ENCODE measurements around the gene SCGB1A1.

Gene SCGB1A1

GRCh38 chr11:62427630-62428233 is 8.9 kb downstream of the SCGB1A1 start:
- TF ChIP-seq ZNF274 (IDR thresholded peaks at IDR 0.05; ENCODE audit: low read depth, low read length), result no peak

GRCh38 chr11:62428871-62429560 is 10.2 kb downstream of the SCGB1A1 start:
- TF ChIP-seq ZNF274 (IDR thresholded peaks at IDR 0.05; ENCODE audit: low read depth, low read length), result no peak
- no peak overlapping the region for H3K4me3 ChIP-seq (ENCODE audit: low read length)

More at GRCh38 chr11:62427630-62428233, 8.9 kb downstream of the SCGB1A1 start:
- H3K4me3 ChIP-seq (ENCODE audit: low read length), result no peak overlapping the region

GRCh38 chr11:62430425-62430824 is 11.6 kb downstream of the SCGB1A1 start:
- TF ChIP-seq ZNF274 (IDR thresholded peaks at IDR 0.05; ENCODE audit: low read depth, low read length), result no peak
- no peak overlapping the region for H3K4me3 ChIP-seq (ENCODE audit: low read length)

GRCh38 chr11:62431171-62431901 is 12.5 kb downstream of the SCGB1A1 start:
- H3K4me3 ChIP-seq (ENCODE audit: low read length), result no peak overlapping the region
- no peak for TF ChIP-seq ZNF274 (IDR thresholded peaks at IDR 0.05; ENCODE audit: low read depth, low read length)

- TF ChIP-seq ZNF274 (IDR thresholded peaks at IDR 0.05; ENCODE audit: low read depth, low read length), result no peak
- no peak overlapping the region for H3K4me3 ChIP-seq (ENCODE audit: low read length)
Measured at GRCh38 chr11:62432695-62433094, 13.9 kb downstream of the SCGB1A1 start.

GRCh38 chr11:62433141-62433903 is 14.5 kb downstream of the SCGB1A1 start:
- no peak for TF ChIP-seq ZNF274 (IDR thresholded peaks at IDR 0.05; ENCODE audit: low read depth, low read length)
- no peak overlapping the region for H3K4me3 ChIP-seq (ENCODE audit: low read length)

GRCh38 chr11:62433904-62434276 is 15.1 kb downstream of the SCGB1A1 start:
- H3K4me3 ChIP-seq (ENCODE audit: low read length), result no peak overlapping the region
- TF ChIP-seq ZNF274 (IDR thresholded peaks at IDR 0.05; ENCODE audit: low read depth, low read length), result no peak

- TF ChIP-seq ZNF274 (IDR thresholded peaks at IDR 0.05; ENCODE audit: low read depth, low read length), result no peak
Measured at GRCh38 chr11:62435846-62436660, 17.2 kb downstream of the SCGB1A1 start.

GRCh38 chr11:62437616-62438015 is 18.8 kb downstream of the SCGB1A1 start:
- TF ChIP-seq ZNF274 (IDR thresholded peaks at IDR 0.05; ENCODE audit: low read depth, low read length), result no peak
- H3K4me3 ChIP-seq (ENCODE audit: low read length), result no peak overlapping the region

More at GRCh38 chr11:62435846-62436660, 17.2 kb downstream of the SCGB1A1 start:
- H3K4me3 ChIP-seq (ENCODE audit: low read length), result no peak overlapping the region

- H3K4me3 ChIP-seq (ENCODE audit: low read length), result no peak overlapping the region
- no peak for TF ChIP-seq ZNF274 (IDR thresholded peaks at IDR 0.05; ENCODE audit: low read depth, low read length)
Measured at GRCh38 chr11:62438641-62439040, 19.8 kb downstream of the SCGB1A1 start.

- H3K4me3 ChIP-seq (ENCODE audit: low read length), result no peak overlapping the region
- TF ChIP-seq ZNF274 (IDR thresholded peaks at IDR 0.05; ENCODE audit: low read depth, low read length), result no peak
Measured at GRCh38 chr11:62439785-62440602, 21.2 kb downstream of the SCGB1A1 start.

- TF ChIP-seq ZNF274 (IDR thresholded peaks at IDR 0.05; ENCODE audit: low read depth, low read length), result no peak
- no peak overlapping the region for H3K4me3 ChIP-seq (ENCODE audit: low read length)
Measured at GRCh38 chr11:62443390-62444235, 24.8 kb downstream of the SCGB1A1 start.
